ENCODE data around the gene KCNMA1.
"Not testable (repeated sequence)": the region's sequence is repeated elsewhere in the genome, so short reads cannot be mapped to it uniquely, and the experiment has no call there.

Gene KCNMA1

DNA sequence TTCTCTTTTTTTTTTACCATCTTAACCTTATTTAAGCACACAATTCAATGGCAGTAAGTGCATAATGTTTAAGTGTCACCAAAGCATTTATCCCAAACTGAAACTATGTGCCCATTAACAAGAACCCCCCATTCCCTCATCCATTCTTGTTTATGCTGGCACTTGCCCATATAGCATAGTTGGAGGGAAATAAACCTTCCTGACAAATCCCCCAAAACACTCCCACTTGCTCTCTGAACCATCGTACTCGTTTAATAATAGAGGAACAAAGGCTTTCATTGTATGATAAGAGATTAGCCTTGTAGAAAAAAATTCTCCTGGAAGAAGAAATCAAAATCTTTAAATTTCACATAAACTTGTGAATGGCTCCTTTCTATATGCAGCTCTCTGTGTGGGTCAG lies 26.4 kb upstream of the KCNMA1 start:
- no peak for DNase-seq (ENCODE audit: low read depth in 3 of 3)

DNA sequence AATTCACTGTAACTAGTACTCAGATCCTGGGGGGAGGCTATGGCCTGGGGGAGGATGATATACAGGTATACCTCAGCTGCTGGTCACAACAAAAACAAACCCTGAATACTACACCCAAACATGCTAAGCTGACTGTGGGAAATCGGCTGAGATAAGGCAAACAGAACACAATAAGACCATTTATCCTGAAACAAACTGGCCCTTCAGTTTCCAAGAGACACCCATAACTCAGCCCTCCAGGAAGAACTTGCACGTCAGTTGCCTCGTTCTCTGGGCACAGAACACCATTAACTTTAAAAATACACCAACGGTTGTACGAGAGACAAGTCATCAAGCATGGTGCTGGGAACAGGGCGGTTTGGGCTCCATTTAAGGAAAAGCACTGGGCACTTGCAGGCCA lies 24.1 kb upstream of the KCNMA1 start:
- DNase-seq (ENCODE audit: low read depth in 3 of 3): no peak

DNA sequence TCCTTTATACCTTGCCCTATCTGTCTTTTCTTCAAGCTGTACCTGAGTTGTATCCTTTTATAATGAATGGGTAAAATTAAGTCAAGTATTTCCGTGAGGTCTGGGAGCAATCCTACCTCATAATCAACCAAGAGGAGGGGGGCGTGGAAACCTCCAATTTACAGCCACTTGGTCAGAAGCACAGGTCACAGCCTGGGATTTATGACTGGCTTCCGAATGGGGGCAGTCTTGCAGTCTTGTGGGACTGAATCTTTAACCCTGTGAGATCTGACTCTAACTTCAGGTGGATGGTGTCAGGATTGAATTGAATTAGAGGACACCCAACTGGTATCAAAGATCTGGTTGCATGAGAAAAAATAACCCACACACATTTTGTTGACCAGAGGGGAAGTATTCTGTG lies 23.5 kb upstream of the KCNMA1 start:
- DNase-seq (ENCODE audit: low read depth in 3 of 3): no peak

DNA sequence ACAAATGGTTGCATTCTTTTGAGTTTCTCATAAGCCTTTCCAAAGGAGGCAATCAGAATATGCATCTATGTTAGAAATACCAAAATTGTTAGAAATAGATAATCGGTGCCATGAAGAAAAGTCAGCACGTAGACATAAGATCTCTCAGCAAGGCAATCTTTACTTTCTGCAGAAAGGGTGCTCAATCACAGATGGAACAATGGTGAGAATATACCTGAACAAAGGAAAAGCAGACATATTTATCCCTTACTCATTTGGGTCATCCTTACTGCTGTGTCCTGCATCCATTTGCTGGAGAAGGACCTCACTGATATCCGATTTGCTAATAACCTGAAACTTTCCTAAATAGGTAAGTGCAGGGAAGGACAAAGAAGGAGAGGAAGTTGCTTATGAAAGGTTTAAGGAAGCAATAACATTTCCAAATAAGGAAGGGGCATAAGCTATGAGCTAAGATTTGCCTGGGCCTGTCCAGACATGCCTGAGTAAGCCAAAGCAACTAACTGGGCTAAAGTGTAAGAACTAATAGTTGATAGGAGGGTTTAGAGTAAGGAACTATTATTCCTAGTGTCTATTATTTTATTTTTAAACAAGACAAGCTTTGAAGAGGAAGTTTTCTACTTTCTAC lies 21.6 kb upstream of the KCNMA1 start:
- DNase-seq (ENCODE audit: low read depth in 3 of 3): not testable (repeated sequence)

DNA sequence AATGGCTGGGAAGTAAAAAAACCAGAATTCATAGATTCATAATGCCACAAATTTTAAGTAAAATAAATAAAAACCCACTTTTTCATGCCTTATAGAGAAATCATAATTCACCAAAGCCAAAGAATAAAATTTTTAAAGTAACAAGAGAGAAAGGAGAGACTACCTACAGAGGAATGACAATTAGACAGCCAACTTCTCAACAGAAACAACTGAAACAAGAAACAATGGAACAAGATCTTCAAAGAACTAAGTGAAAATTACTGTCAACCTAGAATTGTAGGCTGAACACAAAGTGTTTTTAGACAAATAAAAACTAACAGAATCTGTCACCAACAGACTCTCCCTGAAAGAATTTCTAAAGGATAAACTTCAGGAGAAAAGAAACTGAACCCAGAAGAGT lies 15.6 kb upstream of the KCNMA1 start:
- DNase-seq (ENCODE audit: low read depth in 3 of 3): no peak

DNA sequence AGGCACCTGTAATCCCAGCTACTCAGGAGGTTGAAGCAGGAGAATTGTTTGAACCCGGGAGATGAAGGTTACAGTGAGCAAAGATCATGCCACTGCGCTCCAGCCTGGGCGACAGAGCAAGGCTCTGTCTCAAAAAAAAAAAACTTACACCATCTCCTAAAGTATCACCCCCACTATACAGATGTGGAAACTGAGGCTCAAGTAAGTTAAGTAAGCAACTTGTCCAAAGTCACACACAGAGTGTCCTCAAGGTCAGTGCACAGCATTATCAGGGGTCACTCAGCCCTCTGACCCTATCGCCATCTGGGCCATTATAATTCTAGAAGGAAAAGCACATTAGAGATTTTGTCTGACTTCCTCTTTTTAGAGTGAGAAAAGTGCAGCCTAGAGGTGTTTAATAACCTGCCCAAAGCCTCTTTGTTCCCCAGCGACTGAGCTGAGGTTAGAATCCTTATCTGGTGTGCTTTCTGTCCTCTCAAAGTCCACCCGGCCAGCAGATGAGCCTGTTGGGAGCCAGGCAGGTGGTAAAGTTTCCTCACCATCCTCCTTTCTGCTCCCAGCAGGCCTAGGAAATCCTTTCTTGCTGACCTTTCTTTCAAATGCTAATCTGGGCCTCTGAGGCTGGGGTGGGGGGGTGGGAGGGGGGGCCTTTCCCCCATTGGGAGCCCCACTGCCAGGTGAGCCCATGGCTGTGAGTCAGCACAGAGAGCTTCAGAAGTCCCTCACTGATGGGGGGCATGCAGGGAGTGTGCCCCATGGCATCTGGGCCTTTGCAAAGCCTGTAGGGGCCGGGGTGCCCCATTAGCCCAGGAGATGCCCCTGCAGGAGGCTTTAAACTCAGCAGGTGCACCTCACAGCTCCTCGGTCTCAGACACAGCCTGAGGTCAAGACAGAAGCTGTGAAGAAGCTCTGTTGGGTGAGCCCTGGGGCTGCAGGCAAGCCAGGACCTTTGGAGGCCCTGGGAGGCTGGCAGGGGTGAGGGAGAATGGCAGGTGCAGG lies 12.0 kb upstream of the KCNMA1 start:
- DNase-seq (ENCODE audit: low read depth in 3 of 3): no peak

DNA sequence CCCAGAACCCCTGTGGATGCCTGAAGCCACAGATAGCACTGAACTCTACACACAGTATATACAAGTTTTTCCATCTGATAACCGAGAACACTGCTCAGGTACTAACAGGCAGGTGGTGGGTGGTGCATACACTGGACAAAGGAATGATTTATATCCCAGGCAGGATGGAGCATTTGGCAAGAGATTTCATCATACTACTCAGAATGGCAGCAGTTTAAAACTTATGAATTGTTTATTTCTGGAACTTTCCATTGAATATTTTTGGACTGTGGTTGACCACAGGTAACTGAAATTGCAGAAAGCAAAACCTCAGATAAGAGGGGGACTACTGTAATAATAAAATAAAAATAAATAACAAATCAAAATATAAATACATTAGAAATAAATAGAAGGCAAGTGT lies 10.9 kb upstream of the KCNMA1 start:
- no peak for DNase-seq (ENCODE audit: low read depth in 3 of 3)

DNA sequence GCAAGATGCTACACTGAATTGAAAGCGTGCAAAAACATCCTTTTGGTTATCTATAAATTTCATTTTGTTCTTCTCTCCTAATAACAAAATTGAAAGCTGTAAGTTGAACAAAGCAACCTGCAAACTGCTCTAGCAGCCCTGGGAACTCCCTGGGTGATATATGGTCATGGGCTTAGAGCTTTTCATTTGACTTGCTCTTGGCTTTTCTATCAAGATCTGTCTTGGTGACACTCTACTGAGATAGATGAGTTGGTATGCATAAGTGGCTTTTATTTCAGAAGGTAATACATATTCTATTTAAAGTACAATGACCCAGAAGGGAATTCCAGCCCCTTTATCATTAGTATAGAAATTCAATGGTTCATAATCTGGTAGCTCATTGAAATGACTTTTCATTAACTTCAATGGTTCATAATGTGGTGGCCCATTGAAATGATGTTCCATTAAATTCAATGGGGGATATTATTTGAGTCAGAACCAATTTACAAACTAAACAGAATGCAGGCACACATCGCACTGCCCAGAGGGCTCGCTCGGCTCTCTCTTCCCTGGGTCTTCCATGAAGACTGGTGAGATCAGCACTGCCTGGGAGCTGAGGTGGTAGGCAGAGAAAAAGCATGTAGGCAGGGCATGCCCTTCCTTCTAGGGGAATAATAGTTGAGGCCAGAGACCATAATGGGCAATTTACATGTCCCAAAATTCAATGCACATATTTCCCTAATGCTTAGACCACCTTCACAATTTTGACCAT lies 10.1 kb upstream of the KCNMA1 start:
- DNase-seq (ENCODE audit: low read depth in 3 of 3): no peak

DNA sequence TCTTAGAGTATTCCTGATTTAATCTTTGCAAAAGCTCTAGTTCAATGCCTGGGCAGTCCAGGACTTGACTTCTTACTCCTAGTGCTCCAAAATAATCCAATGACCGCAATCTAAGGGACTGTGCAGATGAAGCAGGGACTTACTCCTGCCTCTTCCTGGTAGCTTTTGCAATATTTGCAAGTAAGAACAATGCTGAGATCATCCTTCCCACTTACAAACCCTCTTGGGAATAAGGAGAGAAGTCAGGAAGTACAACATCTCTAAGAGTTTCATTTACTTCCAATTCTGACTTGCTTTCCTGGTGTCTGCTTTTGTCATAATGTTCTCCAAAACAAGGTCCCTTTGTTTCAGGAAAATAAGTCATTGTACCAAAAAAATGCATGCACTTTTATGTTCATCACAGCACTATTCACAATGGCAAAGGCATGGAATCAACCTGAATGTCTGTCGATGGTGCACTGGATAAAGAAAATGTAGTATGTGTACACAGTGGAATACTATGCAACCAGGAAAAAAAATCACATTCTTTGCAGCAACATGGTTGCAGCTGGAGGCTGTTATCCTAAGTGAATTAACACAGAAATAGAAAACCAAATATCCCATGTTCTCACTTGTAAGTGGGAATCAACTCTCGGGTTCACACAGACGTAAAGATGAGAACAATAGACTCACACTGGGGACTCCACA lies 7.1 kb upstream of the KCNMA1 start:
- DNase-seq (ENCODE audit: low read depth in 3 of 3): no peak

DNA sequence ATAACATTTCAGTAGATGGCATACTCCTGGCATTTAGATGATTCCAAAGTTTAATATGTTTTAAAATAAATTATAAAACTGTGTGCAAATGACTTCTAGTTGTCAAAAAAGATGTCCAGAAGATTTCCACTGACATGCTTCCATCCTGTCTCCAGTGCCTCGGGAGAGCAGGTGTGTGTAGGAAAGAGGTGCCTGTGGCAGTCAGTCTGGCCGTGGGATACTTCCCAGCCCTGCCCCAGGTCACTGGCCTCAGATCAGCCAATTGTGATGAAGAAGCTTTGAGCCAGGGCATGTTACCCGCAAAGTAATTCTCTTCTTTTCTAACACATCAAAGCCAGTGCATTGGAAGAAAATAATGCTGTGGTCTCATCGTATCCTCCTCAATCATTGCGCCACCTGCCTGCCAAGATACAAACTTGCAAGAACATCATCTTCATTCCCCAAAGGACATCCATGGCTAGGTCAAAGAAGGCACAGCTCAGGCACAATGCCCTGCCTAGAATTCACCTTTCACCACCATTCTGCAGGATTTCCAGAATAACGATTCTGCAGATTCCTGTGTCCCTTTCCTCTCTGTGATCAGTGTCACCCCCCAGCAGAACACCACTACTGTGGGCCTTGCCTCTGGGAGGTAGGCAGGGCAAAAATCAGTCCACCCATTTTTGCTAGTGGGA lies 6.3 kb upstream of the KCNMA1 start:
- DNase-seq (ENCODE audit: low read depth in 3 of 3): no peak

DNA sequence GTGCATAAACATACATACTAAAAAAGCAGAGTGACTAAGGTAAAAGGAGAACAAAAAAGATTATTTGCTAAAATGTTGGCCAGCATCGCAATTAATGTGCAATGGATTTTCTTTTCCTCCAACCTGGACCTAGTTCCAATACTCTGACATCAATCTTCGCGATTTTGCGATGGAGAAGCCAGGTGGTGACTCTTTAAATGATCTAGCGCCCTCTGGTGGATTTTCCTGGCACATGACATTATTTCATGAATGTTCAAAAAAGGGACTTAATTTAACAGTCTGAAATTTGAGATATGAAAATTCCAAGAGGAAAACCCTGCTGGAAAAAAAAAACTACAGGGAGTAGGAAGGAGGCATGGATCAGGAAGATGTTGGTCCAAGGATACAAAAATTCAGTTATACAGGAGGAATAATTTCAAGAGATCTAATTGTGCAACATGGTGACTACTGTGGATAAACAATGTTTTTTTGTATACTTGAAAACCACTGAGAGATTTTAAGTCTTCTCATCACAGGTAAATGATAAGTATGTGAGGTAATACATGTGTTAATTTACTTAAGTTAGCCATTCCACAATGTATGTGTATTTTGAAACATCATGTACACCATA lies 4.3 kb upstream of the KCNMA1 start:
- DNase-seq (ENCODE audit: low read depth in 3 of 3): peak in 1 of 3 experiments; percentile 3

DNA sequence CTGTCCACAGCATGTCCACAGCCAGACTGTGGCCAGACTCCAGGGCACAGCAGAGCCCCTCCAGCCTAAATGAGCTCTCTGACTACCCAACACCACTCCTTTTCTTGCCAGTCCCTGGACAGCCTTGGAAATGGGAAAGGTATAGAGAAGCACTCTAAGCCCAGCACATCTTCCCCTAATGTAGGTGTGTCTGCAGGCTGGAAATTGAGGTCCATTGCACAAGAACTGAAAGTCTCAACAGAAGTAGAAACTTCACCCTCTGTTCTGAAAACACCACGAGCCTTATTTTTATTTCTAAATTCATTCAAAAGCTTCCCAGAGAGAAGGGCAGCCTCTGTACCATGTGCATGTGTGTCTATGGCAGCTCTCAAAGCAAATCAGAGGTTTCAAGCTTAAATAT lies 3.7 kb upstream of the KCNMA1 start:
- no peak for DNase-seq (ENCODE audit: low read depth in 3 of 3)

DNA sequence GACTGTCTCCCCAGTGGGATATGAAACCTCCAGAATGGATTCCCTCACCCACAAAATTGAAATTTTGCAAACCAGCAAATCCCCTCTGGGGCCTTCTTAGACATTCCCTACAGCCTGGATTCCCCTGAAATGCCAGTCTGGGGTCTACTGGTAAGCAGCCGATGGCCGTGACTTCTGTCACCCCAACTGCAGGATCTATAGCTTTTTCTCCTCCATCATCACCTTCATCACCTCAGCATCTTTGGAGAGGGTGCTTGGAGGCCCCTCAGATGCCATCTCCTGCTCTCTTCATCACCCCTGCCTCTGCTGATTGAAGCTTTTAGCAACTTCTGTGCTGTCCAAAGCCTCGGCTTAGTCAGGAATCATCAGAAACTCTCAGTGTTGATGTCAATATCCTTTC lies 2.6 kb upstream of the KCNMA1 start:
- DNase-seq (ENCODE audit: low read depth in 3 of 3): no peak

DNA sequence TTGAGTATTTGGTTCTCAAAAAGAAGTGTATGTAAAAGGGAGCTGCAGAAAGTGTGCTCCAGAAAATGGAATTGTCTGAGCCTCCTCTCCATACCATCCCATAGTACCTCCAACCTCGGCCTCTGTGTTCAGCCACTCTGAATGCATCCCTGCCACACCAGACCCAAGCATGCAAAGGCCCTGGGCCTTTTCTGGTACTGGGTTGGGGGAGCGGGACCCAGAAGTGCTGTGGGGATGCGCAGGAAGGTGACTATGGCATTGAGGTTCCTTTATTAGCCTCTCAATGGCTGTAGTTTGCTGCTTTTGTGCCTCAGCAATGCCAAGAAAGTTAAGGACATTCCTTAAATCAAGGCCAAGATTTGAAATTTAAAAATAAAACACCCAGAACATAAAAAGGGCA lies 2.1 kb upstream of the KCNMA1 start:
- no peak for DNase-seq (ENCODE audit: low read depth in 3 of 3)

DNA sequence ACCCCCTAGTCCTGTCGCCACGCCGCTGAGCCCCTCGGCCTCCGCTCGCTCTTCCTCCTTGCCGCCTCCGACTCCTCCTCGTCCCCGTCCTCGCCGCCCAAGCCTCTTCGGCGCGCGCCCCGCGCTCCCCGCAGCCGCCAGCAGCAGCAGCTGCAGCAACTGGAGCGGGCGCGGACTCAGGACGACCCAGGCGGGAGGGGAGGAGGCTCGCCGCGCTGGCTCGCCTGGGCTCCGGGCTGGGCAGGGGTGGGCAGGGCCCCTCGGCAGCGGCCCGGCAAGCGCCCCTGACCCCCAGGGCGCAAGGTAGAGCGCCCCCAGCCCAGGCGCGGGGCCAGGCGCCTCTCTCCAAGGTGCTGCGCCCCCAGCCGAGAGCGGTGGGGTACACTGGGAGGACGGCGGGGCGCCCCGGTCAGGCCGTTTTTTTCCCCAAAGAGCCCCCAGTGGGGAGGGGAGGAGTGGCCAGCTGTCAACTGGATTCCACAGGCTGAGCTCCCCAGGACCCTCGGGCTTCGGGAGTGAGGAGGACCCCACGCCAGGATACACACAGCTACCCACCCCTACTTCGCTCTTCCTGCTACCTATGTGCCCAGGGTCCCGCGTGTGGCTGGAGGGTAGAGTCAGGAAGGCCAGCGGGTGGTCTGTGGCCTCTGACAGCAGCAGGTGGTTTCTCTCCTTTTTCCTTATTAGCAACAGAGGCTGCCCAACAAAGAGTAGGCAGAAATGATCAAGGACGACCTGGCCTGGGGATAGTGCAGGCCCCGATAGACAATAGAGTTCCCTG lies 903 bp upstream of the KCNMA1 start:
- no peak for DNase-seq (ENCODE audit: low read depth in 3 of 3)

DNA sequence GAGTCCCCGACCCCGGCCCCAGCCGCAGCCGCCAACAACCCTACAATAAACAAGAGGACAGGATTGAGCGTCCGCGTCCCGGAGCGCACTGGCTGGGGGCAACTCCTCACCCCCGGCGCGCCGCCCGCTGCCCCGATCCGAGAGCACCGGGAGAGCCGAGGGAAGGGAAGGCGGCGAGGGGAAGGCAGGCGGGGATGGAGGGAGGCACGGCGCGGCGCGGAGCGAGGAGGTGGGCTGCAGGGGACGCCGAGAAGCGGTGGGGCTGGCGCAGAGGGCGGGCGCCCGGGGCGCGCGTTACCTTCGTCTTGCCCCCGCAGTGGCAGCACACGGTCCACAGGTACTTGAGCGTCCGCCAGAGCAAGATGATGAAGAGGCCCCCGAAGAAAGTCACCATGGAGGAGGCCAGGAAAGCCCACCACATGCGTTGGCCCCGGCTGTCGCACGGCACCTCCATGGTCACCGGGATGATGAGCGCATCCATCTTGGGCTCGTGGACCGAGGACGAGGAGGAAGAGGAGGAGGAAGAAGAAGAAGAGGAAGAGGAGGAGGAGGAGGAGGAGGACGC lies 559 bp downstream of the KCNMA1 start:
- DNase-seq (ENCODE audit: low read depth in 3 of 3): no peak

DNA sequence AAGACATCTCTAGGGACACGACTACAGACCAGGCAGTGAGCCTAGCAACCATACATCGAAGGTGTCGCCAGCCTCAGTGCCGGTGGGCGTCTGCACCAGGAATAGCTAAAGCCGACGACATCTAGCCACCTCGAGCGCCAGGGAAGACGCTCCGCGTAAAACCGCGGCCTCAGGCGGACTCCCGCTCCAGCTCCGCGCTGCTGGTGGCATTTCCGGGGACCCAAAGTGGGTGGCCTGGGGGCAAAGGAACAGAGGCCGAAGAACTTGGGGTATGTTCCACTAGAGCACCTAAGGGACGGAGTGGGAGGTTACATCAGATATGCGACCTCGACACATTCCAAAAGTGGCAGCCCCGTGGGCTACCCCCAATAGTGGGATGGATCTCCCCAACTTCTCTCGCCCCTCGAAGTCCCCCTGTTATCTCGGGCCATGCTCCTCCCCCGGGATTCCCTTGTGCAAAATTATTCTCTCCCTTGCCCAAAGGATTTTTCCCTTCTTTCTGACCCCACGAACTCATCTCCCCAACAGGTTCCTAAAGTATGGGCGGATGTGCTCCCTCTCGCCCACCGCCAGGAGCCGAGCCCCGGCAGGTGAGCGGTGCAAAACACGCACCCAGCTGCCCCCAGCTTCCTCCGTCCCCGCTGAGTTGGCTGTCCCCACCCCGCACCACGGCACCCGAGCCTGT lies 1.2 kb downstream of the KCNMA1 start:
- no peak for DNase-seq (ENCODE audit: low read depth in 3 of 3)

DNA sequence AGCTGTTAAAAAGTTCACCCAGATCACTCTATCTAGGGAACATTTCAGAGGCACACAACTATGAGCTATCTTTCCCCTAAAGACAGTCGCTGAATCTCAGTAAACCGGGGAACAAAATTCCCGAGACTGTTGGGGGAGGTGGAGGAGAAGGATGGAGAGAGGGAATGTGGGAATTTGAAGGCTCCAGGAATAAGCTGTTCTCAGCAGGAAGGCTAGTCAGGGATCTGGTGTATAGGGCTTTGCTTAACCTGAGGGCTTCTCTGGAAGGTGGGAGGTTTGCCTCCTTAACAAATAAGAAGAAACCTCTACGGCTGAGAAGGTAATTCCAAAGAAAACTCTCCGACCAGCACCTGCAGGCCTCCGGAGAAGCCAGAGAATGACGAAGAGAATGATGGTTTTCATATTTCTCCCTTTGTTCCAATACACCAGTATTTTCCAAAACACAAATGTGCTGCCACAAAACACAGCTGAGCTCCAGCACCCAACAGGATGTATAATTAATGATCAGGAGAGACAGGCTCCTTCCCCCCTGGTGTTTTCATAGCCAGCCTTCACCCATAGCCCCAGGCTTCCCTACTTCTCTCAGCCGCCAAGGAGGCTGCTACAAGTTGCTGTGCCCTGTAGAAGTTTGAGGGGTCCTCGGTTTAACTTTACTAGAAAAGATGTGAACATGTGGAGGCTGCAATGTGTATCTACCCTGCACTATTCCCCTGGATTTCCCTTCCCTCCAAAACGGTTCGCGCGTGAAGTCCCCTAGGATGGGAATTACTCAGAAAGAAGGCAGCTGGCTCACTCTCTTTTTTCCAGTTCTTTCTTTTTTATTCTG lies 2.0 kb downstream of the KCNMA1 start:
- no peak for DNase-seq (ENCODE audit: low read depth in 3 of 3)

Measured in stimulated activated CD4-positive, alpha-beta T cell treated with anti-CD3 and anti-CD28 coated beads, TNF-alpha, amount 100 ng/mL, for 4 hours (primary cell).